IMR-90 (cell line): Measurements from ENCODE around the gene NKX1-1. TPM values are rescaled to one million over a fixed set of nuclear protein-coding genes. Genes with fewer than 3 reads are reported as not detected.

ENCODE experiments used
- ATAC-seq: fragments of 200-7000 bp; cut with Tn5 transposase; 2 replicates; pipeline ENCODE4 v1.9.1; 2020; ENCODE audit warnings: low read depth, mild to moderate bottlenecking, moderate library complexity
- BruUV-seq: library from RNA; stranded (reverse); fragments of 400-500 nt; replicated peaks from 2 replicates; lab custom pipeline; 2021; lab: Mats Ljungman, UMichigan
- CTCF ChIA-PET: fragments of 300-600 bp; formaldehyde crosslinking; extraction: SDS; loops from one replicate; lab custom pipeline; 2021; ENCODE audit warnings: antibody characterized with exemption; lab: Yijun Ruan, JAX
- POLR2A ChIA-PET: fragments of 300-600 bp; sonication (Branson Sonifier 250); formaldehyde crosslinking; loops from one replicate; lab custom pipeline; 2022; ENCODE audit warnings: antibody characterized with exemption; ENCODE audit not compliant: unreplicated experiment; lab: Charles Lee
- DNase-seq: peaks from one replicate; pipeline ENCODE4 v3.0.0; 2013
- H2AFZ ChIP-seq: replicated peaks from 2 replicates; pipeline ENCODE3; 2013; ENCODE audit warnings: low read length, mild to moderate bottlenecking; ENCODE audit not compliant: poor library complexity
- H2AK5ac ChIP-seq: 2 replicates; pipeline ENCODE4 v1.6.1; 2013; ENCODE audit warnings: low read depth, low read length, inconsistent platforms
- H2AK9ac ChIP-seq: replicated peaks from 2 replicates; pipeline ENCODE3; 2013; ENCODE audit warnings: mild to moderate bottlenecking, low read depth, low read length, moderate library complexity; ENCODE audit not compliant: poor library complexity
- H2BK120ac ChIP-seq: 2 replicates; pipeline ENCODE4 v1.6.1; 2013; ENCODE audit warnings: low read depth, low read length, inconsistent platforms
- H2BK15ac ChIP-seq: 3 replicates; pipeline ENCODE4 v1.6.1; 2013; ENCODE audit warnings: low read depth, low read length, inconsistent platforms
- H2BK20ac ChIP-seq: 2 replicates; pipeline ENCODE4 v1.6.1; 2013; ENCODE audit warnings: low read depth, mild to moderate bottlenecking, inconsistent platforms, low read length, moderate library complexity
- H2BK5ac ChIP-seq: 2 replicates; pipeline ENCODE4 v1.6.1; 2013; ENCODE audit warnings: mild to moderate bottlenecking, low read depth, low read length, inconsistent platforms; ENCODE audit not compliant: poor library complexity, severe bottlenecking
- H3K14ac ChIP-seq: replicated peaks from 2 replicates; pipeline ENCODE4 v1.6.1; 2013; ENCODE audit warnings: low read depth, low read length, inconsistent platforms
- H3K18ac ChIP-seq: 2 replicates; pipeline ENCODE4 v1.6.1; 2013; ENCODE audit warnings: low read depth, low read length, control low read depth
- H3K23ac ChIP-seq: 2 replicates; pipeline ENCODE4 v1.6.1; 2013; ENCODE audit warnings: low read depth, low read length, inconsistent platforms
- H3K27ac ChIP-seq: 2 replicates; pipeline ENCODE4 v1.5.1; 2013; ENCODE audit warnings: mild to moderate bottlenecking, control low read depth, low read length; ENCODE audit not compliant: insufficient read depth
- H3K27me3 ChIP-seq: 2 replicates; pipeline ENCODE4 v1.6.1; 2013; ENCODE audit warnings: low read length; ENCODE audit not compliant: control insufficient read depth, insufficient read depth
- H3K36me3 ChIP-seq: 2 replicates; pipeline ENCODE4 v1.6.1; 2013; ENCODE audit warnings: low read length, mixed read lengths; ENCODE audit not compliant: control insufficient read depth, insufficient read depth
- H3K4ac ChIP-seq: 2 replicates; pipeline ENCODE4 v1.6.1; 2013; ENCODE audit warnings: low read depth, low read length, inconsistent platforms
- H3K4me1 ChIP-seq: 2 replicates; pipeline ENCODE4 v1.6.1; 2013; ENCODE audit warnings: low read length, mixed read lengths; ENCODE audit not compliant: control insufficient read depth, insufficient read depth
- H3K4me2 ChIP-seq: 2 replicates; pipeline ENCODE4 v1.6.1; 2013; ENCODE audit warnings: low read depth, mild to moderate bottlenecking, control low read depth, low read length, moderate library complexity
- H3K4me3 ChIP-seq: 2 replicates; pipeline ENCODE4 v1.5.1; 2013; ENCODE audit warnings: low read depth, mild to moderate bottlenecking, control low read depth, low read length, moderate library complexity; ENCODE audit not compliant: insufficient read depth
- H3K56ac ChIP-seq: 2 replicates; pipeline ENCODE4 v1.6.1; 2013; ENCODE audit warnings: low read length, inconsistent platforms; ENCODE audit not compliant: insufficient read depth; ENCODE audit errors: extremely low read depth
- H3K79me1 ChIP-seq, 2 experiments: 2 replicates each; pipeline ENCODE4 v1.6.1; 2013; ENCODE audit warnings: low read length in 2 of 2, inconsistent platforms in 1 of 2, low read depth in 1 of 2
- H3K9ac ChIP-seq: 2 replicates; pipeline ENCODE4 v1.6.1; 2013; ENCODE audit warnings: low read depth, low read length, control low read depth
- H3K9me1 ChIP-seq: 2 replicates; pipeline ENCODE4 v1.6.1; 2013; ENCODE audit warnings: low read length, inconsistent platforms; ENCODE audit not compliant: insufficient read depth
- H3K9me3 ChIP-seq: 2 replicates; pipeline ENCODE4 v1.6.1; 2013; ENCODE audit warnings: low read length; ENCODE audit not compliant: control insufficient read depth, insufficient read depth
- H4K20me1 ChIP-seq: 2 replicates; pipeline ENCODE4 v1.6.1; 2013; ENCODE audit warnings: low read length, inconsistent platforms; ENCODE audit not compliant: insufficient read depth
- H4K5ac ChIP-seq: 2 replicates; pipeline ENCODE4 v1.6.1; 2013; ENCODE audit warnings: mild to moderate bottlenecking, low read depth, low read length, control low read depth
- H4K8ac ChIP-seq, 2 experiments: 2 replicates each; pipeline ENCODE4 v1.6.1; 2013; ENCODE audit warnings: low read depth in 2 of 2, low read length in 2 of 2, control low read depth in 1 of 2, inconsistent platforms in 1 of 2
- H4K91ac ChIP-seq: 2 replicates; pipeline ENCODE4 v1.6.1; 2013; ENCODE audit warnings: low read depth, low read length, inconsistent platforms; ENCODE audit not compliant: insufficient read depth
- BHLHE40 ChIP-seq: fragments of 150-350 bp; IDR thresholded peaks from 2 replicates; pipeline ENCODE4 v1.6.1; 2016; ENCODE audit warnings: mild to moderate bottlenecking, low read depth, low read length
- CEBPB ChIP-seq: IDR thresholded peaks from 2 replicates; pipeline ENCODE4 v1.6.1; 2012; ENCODE audit warnings: low read depth, low read length, improper control_type of control experiment
- ELK1 ChIP-seq: fragments of 150-350 bp; IDR thresholded peaks from 2 replicates; pipeline ENCODE4 v1.6.1; 2016; ENCODE audit warnings: low read depth, mild to moderate bottlenecking, low read length, moderate library complexity, borderline replicate concordance
- FOS ChIP-seq: fragments of 150-350 bp; IDR thresholded peaks from 2 replicates; pipeline ENCODE4 v1.6.1; 2016; ENCODE audit warnings: low read depth, low read length
- MAFK ChIP-seq: IDR thresholded peaks from 2 replicates; pipeline ENCODE4 v1.6.1; 2012; ENCODE audit warnings: low read depth, low read length, improper control_type of control experiment
- MXI1 ChIP-seq: IDR thresholded peaks from 2 replicates; pipeline ENCODE4 v1.6.1; 2012; ENCODE audit warnings: low read depth, mild to moderate bottlenecking, low read length, moderate library complexity, borderline replicate concordance
- NFE2L2 ChIP-seq: fragments of 150-350 bp; IDR thresholded peaks from 2 replicates; pipeline ENCODE4 v1.6.1; 2016; ENCODE audit warnings: low read depth, mild to moderate bottlenecking, low read length
- RCOR1 ChIP-seq: IDR thresholded peaks from 2 replicates; pipeline ENCODE4 v1.6.1; 2012; ENCODE audit warnings: mild to moderate bottlenecking, low read length, improper control_type of control experiment; ENCODE audit not compliant: insufficient replicate concordance
- WGBS, 2 experiments: methylation state at CpG; one replicate each; pipeline versions ENCODE4 v1.1.5 to v1.1.7; 2013; ENCODE audit warnings: missing lambda C conversion rate in 2 of 2; ENCODE audit not compliant: insufficient read length in 1 of 2; ENCODE audit errors: extremely low coverage in 2 of 2; 5-methylcytosine and 5-hydroxymethylcytosine counted together
- dilution Hi-C: fragments of 300-500 bp; cut with HindIII; formaldehyde crosslinking; loops from one replicate; pipeline ENCODE4 v1.14.3; 2018; ENCODE audit warnings: low sequenced_read_pairs; ENCODE audit not compliant: unreplicated experiment
- in situ Hi-C: fragments of 300-500 bp; cut with MboI; formaldehyde crosslinking; loops from 3 replicates; pipeline ENCODE4 v1.14.3; 2019; ENCODE audit warnings: low sequenced_read_pairs, inconsistent platforms, mixed read lengths
- intact Hi-C: fragments of 100-400 bp; cut with micrococcal nuclease; formaldehyde crosslinking; loops from 2 replicates; pipeline ENCODE4 v1.10.0; 2022
- polyA plus RNA-seq, 3 experiments: library from polyadenylated mRNA; depleted of rRNA; stranded (reverse); fragments of >200 nt; gene quantifications; 2 replicates each; pipeline ENCODE4 v1.2.3, GENCODE V29; 2012; ENCODE audit warnings: low replicate concordance in 1 of 3
- total RNA-seq: library from RNA; depleted of rRNA; stranded (reverse); fragments of >200 nt; gene quantifications from 2 replicates; pipeline ENCODE4 v1.2.3, GENCODE V29; 2012

NKX1-1 gene
- total and polyA plus RNA-seq, 2 of the 4 experiments (the other 2 are of a cell fraction) = not detected

DNA sequence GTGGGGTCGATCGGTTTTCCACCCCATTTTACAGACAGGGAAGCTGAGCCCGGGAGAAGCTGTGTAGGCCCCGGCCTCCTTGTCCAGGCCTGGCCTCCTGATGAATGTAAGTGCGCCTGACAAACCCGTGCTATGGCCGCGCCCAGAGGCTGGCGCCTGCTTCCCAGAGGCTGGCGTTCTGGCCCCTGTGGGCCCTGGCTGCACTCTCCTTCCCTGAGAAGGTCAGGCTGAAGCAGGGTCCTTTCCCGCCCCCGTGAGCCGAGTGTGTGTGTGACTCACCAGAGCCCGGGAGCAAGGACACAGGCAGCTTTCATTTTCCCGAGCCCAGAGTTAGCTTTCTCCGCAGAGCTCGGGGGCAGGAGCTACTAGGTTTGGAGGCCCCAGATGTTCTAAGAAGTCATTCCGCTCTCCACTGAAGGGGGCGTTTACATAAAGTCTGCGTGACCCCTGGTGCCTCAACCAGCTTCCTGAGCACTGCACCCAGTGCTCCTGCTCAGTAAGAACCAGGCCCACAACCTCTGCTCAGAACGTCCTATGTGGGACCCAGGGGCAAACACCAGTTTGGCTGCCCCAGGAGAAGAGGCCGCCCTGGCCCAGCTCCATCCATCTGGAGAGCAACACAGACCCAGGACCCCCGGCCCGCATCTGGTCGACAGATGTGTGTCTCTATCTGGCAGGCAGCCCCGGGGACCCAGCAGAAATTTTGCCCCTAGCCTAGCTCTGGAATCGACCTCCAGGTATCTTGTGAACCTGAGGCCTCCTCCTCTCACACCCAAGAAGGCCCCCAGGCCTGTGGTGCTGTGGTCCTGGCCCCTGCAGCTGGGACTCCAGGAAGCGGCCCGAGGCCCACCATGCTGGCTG lies 45.6 kb downstream of the NKX1-1 start:
- POLR2A ChIA-PET = no interaction called here
- peak; percentile 70 for ATAC-seq
- Histone ChIP-seq H3K4me2 (no peak overlapping the region), H3K27me3 (no peaks in the 10 kb centered on the region), H3K36me3 (peaks cover 27% of the 10 kb centered on the region), H3K18ac (no peak overlapping the region), H3K9me1 (no peaks in the 10 kb centered on the region), H3K14ac (no peak overlapping the region), H3K4me1 (0 out of 2 replicates have a peak, but pooled peaks cover 2% of the 10 kb centered on the region), H2BK15ac (no peak overlapping the region), H3K9me3 (no peaks in the 10 kb centered on the region), H3K23ac (no peak overlapping the region), H2AK9ac (peak overlapping the region; percentile 67), H4K20me1 (no peaks in the 10 kb centered on the region), H3K56ac (no peak overlapping the region), H2BK20ac (no peak overlapping the region), H3K4ac (no peak overlapping the region), H2BK120ac (no peak overlapping the region), H4K8ac (no peak overlapping the region), H3K9ac (no peak overlapping the region), H4K5ac (no peak overlapping the region), H2AK5ac (no peak overlapping the region), H2BK5ac (no peak overlapping the region), H3K79me1 (no peaks in the 10 kb centered on the region; a peak in 1 of 4 replicates), H3K27ac (no peak overlapping the region), H4K91ac (no peak overlapping the region), H2AFZ (peak overlapping the region; percentile 72), H3K4me3 (no peak overlapping the region)
- 55% methylated on average over 11 of the region's 29 CpGs; no CpG with 5 or more reads in 1 of the 2 experiments for WGBS, 2 experiments
- peak; percentile 69 for DNase-seq
- in situ Hi-C loops = no loop called here
- BruUV-seq = no TSS peak
- CTCF ChIA-PET = interaction anchor here (0.7 kb wide), 1 partner anchor 70 kb away, joined by 3 read pairs; no protein-coding TSS in a partner anchor
- dilution Hi-C loops = no loop called here
- intact Hi-C loops = loop anchor here (10.0 kb wide), 1 partner anchor 364 kb away; the partner anchor contains the start of genes TACC3 and TMEM129
- TF ChIP-seq BHLHE40 (no peak), NFE2L2 (no peak), FOS (peak; percentile 24; the same call in 1 of the 2 replicates), MXI1 (no peak), ELK1 (no peak), RCOR1 (no peak), MAFK (no peak), CEBPB (no peak)
